ENCODE data around the gene SLC7A11. TPM values are rescaled to one million over a fixed set of nuclear protein-coding genes. Genes with fewer than 3 reads are reported as not detected.

The SLC7A11 gene
- polyA plus RNA-seq, 1 donor, result 0.96 TPM

DNA sequence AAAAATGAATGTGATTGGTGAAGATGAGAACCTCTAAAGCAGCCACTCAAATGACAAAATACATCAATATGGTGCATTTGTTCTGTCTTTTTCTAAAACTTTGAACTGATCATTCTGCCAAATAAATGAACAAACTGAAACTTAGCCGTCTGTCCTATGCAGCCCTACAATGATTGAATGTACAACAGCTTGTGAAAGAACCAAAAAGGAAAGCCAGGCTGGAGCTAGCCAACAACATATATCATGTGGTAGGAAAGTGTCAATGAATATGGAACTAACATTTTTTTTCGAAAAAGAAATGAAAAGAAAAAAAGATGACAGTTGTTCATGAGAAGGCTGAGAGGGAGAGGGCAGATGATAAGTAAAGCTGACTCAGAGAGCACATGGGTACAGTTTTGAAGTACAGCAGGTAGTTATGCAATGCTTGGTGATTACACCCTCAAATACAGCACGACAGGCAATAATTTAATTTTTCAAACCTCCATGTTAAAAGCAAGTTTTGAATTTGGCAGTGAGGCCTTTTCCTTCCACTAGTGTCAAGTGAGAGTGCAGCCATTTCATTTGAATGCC, 21.2 kb upstream of the SLC7A11 start:
- Histone ChIP-seq H3K27ac (ENCODE audit: low read length) (peak overlapping the region; percentile 49), H3K4me3 (ENCODE audit: low read length) (no peak overlapping the region), H3K27me3 (ENCODE audit: control insufficient read depth, insufficient read depth, low read length) (no peaks in the 10 kb centered on the region), H3K9me3 (ENCODE audit: control insufficient read depth, low read depth, low read length) (no peaks in the 10 kb centered on the region), H3K4me1 (ENCODE audit: control insufficient read depth, insufficient read depth, low read length) (peaks cover 6% of the 10 kb centered on the region), H3K36me3 (ENCODE audit: control insufficient read depth, insufficient read depth, low read length) (no peaks in the 10 kb centered on the region)
- 17% methylated on average over 2 of the region's 3 CpGs for WGBS (ENCODE audit: insufficient coverage, low lambda C conversion rate)
- peak; percentile 24 to 69 for DNase-seq

DNA sequence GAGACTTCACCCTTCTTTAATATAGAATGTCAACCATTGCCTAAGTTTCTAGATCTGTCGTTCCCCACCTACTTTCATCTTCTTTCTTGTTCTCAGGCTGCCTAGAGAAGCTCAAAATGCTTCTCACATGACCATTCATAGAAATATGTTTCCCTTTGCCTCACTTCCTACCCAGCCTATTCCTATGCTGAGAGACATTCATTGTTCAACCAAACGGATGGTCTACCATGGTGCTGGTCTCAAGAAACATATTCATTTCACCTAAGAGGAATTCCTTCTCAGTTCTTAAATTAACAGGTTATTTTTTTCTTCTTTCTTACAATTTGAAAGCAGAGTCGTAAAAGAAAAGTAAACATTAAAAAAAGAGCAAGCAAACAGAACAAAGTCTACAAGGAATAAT, 20.3 kb upstream of the SLC7A11 start:
- Histone ChIP-seq H3K27ac (ENCODE audit: low read length) (peak overlapping the region; percentile 49), H3K4me1 (ENCODE audit: control insufficient read depth, insufficient read depth, low read length) (peaks cover 6% of the 10 kb centered on the region), H3K36me3 (ENCODE audit: control insufficient read depth, insufficient read depth, low read length) (no peaks in the 10 kb centered on the region), H3K27me3 (ENCODE audit: control insufficient read depth, insufficient read depth, low read length) (no peaks in the 10 kb centered on the region), H3K4me3 (ENCODE audit: low read length) (no peak overlapping the region), H3K9me3 (ENCODE audit: control insufficient read depth, low read depth, low read length) (no peaks in the 10 kb centered on the region)
- peak in 1 of 2 donors; percentile 72 for DNase-seq
- 16% methylated on average over 3 of the region's 3 CpGs for WGBS (ENCODE audit: insufficient coverage, low lambda C conversion rate)

DNA sequence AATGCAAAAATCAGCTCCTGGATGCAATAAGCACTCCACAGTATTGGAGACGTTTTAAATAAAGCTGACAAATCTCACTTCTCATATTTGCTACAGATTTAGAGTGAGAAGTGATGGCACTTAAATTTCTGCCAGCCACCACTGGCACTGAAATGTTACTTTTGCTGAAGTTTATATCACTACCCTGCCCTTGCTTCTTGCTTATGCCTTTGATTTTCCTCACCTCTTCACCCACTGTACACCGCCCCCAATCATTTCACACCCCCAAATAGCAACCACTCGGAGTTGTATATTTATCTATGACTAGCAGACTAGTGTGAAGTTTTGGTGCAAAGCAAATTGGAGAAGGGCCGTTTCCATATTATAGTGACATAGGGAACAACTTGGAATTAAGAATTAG, 19.9 kb upstream of the SLC7A11 start:
- peaks cover 6% of the 10 kb centered on the region for H3K4me1 ChIP-seq (ENCODE audit: control insufficient read depth, insufficient read depth, low read length)
- no peaks in the 10 kb centered on the region for H3K36me3 ChIP-seq (ENCODE audit: control insufficient read depth, insufficient read depth, low read length)
- no peaks in the 10 kb centered on the region for H3K27me3 ChIP-seq (ENCODE audit: control insufficient read depth, insufficient read depth, low read length)
- DNase-seq, result no peak
- no peaks in the 10 kb centered on the region for H3K9me3 ChIP-seq (ENCODE audit: control insufficient read depth, low read depth, low read length)
- no peak overlapping the region for H3K4me3 ChIP-seq (ENCODE audit: low read length)
- no CpG with 5 or more reads among the region's 4 CpGs for WGBS (ENCODE audit: insufficient coverage, low lambda C conversion rate)
- H3K27ac ChIP-seq (ENCODE audit: low read length), result peak overlapping the region; percentile 49

DNA sequence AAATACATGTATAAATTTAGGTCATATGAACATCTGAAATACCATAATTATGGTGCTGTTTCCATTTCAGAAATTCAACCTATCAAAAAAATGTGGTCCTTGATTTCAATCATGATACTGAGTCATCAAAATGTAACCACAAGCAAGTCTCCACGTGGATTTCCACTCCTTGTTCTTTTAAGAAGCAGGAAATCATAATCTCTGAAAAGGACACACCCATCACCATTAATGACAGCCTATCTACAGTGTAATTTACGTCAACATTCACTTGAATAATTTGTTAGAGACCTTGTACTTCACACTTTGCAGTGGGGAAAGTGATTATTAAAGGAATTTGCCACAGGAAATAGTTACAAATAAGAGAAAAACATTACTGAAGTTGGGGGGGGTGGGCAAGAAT, 17.7 kb upstream of the SLC7A11 start:
- peak; percentile 64 to 90 for DNase-seq
- peaks cover 6% of the 10 kb centered on the region for H3K4me1 ChIP-seq (ENCODE audit: control insufficient read depth, insufficient read depth, low read length)
- WGBS (ENCODE audit: insufficient coverage, low lambda C conversion rate), result no CpG with 5 or more reads among the region's 2 CpGs
- no peak overlapping the region for H3K27ac ChIP-seq (ENCODE audit: low read length)
- H3K4me3 ChIP-seq (ENCODE audit: low read length), result no peak overlapping the region
- H3K36me3 ChIP-seq (ENCODE audit: control insufficient read depth, insufficient read depth, low read length), result no peaks in the 10 kb centered on the region
- H3K27me3 ChIP-seq (ENCODE audit: control insufficient read depth, insufficient read depth, low read length), result no peaks in the 10 kb centered on the region
- peaks cover 3% of the 10 kb centered on the region for H3K9me3 ChIP-seq (ENCODE audit: control insufficient read depth, low read depth, low read length)

DNA sequence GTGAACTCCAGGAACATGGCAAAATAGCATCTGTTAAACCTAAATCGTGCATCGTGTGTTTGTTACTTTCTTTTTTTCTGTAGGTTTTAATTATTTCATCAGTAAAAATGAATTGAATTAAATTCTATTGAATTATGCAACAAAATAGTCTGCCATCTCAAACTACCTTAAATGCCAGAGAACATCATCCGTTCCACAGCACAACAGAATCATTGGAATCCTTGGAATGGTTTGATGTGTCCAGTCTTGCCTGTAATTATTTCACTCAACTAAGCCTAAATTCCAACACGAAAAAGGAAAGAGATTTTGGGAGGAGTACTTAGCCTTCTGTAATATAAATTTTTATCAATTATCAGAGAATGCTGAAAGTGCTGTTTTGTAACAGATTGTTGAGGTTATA, 17.1 kb upstream of the SLC7A11 start:
- Histone ChIP-seq H3K27ac (ENCODE audit: low read length) (no peak overlapping the region), H3K4me1 (ENCODE audit: control insufficient read depth, insufficient read depth, low read length) (peaks cover 6% of the 10 kb centered on the region), H3K27me3 (ENCODE audit: control insufficient read depth, insufficient read depth, low read length) (no peaks in the 10 kb centered on the region), H3K36me3 (ENCODE audit: control insufficient read depth, insufficient read depth, low read length) (no peaks in the 10 kb centered on the region), H3K9me3 (ENCODE audit: control insufficient read depth, low read depth, low read length) (peaks cover 3% of the 10 kb centered on the region), H3K4me3 (ENCODE audit: low read length) (no peak overlapping the region)
- DNase-seq, result no peak
- WGBS (ENCODE audit: insufficient coverage, low lambda C conversion rate), result 93% methylated on average over 3 of the region's 4 CpGs

DNA sequence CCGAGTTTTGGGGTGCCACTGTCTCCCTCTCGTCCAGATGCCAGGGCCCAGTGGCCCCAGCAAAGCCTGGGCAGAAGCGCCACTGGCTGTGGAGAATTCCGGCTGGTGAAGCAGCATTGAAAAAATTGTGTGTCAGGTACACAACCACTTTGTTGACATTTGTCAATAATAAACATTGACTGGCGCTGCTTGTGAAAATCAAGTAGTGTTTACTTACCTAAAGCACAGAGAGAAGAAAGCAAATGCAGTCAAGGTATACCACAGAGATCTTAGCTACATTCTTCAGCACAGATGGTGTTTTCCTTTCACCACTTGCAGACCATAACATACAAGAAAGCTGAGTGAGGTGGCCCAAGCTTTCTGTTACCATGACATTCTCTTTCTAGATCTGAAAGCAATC, 14.5 kb upstream of the SLC7A11 start:
- no peaks in the 10 kb centered on the region for H3K27me3 ChIP-seq (ENCODE audit: control insufficient read depth, insufficient read depth, low read length)
- peaks cover 3% of the 10 kb centered on the region for H3K9me3 ChIP-seq (ENCODE audit: control insufficient read depth, low read depth, low read length)
- no peak overlapping the region for H3K27ac ChIP-seq (ENCODE audit: low read length)
- DNase-seq, result no peak
- no peak overlapping the region for H3K4me3 ChIP-seq (ENCODE audit: low read length)
- no peaks in the 10 kb centered on the region for H3K4me1 ChIP-seq (ENCODE audit: control insufficient read depth, insufficient read depth, low read length)
- WGBS (ENCODE audit: insufficient coverage, low lambda C conversion rate), result no CpG with 5 or more reads among the region's 5 CpGs
- no peaks in the 10 kb centered on the region for H3K36me3 ChIP-seq (ENCODE audit: control insufficient read depth, insufficient read depth, low read length)

DNA sequence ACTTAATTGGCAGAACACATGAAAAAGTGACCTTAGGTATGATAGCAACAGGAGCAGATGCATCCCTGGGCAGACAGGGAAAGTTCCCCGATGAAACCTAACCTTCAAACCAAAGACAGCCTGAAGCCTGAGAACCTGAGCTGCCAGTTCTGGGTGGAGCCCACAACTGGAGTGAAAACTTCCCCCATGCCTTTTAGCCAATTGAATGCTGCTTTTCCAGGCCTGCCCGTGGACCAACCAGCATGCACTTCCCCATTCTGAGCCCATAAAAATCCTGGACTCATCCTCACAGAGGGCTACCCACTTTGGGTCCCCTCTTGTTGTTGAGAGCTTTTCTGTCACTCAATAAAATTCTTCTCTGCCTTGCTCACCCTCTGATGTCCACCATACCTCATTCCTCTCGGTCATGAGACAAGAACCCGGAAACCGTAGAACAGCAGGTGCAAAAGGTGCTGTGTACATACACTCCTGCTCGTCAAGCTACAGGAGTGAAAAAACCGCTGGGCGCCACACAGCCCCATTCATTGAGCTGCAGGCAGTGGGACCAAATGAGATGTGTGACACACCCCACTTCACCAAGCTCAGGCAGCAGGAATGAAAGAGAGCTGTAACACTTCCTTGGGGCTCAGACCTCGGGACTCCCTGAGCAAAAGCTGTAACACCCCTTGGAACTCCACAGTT, 13.9 kb upstream of the SLC7A11 start:
- WGBS (ENCODE audit: insufficient coverage, low lambda C conversion rate), result no CpG with 5 or more reads among the region's 9 CpGs
- H3K9me3 ChIP-seq (ENCODE audit: control insufficient read depth, low read depth, low read length), result peaks cover 3% of the 10 kb centered on the region
- H3K36me3 ChIP-seq (ENCODE audit: control insufficient read depth, insufficient read depth, low read length), result no peaks in the 10 kb centered on the region
- H3K27me3 ChIP-seq (ENCODE audit: control insufficient read depth, insufficient read depth, low read length), result no peaks in the 10 kb centered on the region
- DNase-seq, result no peak
- H3K4me1 ChIP-seq (ENCODE audit: control insufficient read depth, insufficient read depth, low read length), result no peaks in the 10 kb centered on the region
- no peak overlapping the region for H3K4me3 ChIP-seq (ENCODE audit: low read length)
- no peak overlapping the region for H3K27ac ChIP-seq (ENCODE audit: low read length)

DNA sequence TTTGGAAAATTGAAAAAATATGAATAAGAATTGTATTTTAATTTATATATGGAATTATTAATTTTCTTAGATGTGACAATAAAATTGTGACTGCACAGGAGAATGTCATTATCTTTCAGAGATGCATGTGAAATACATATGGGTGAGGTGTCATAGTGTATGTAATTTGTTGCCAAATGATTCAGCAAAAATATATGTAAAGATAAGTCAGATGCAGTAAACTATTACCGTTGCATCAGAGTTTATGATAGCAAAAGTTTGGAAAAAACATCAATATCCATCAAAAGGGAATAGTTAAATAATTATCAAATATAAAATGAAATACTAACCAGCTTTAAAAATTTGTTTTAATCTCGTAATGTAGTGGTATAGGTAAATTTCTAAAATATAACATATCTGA, 10.4 kb upstream of the SLC7A11 start:
- H3K4me3 ChIP-seq (ENCODE audit: low read length), result no peak overlapping the region
- H3K9me3 ChIP-seq (ENCODE audit: control insufficient read depth, low read depth, low read length), result peaks cover 3% of the 10 kb centered on the region
- no peaks in the 10 kb centered on the region for H3K36me3 ChIP-seq (ENCODE audit: control insufficient read depth, insufficient read depth, low read length)
- H3K27ac ChIP-seq (ENCODE audit: low read length), result no peak overlapping the region
- no peak for DNase-seq
- H3K27me3 ChIP-seq (ENCODE audit: control insufficient read depth, insufficient read depth, low read length), result no peaks in the 10 kb centered on the region
- WGBS (ENCODE audit: insufficient coverage, low lambda C conversion rate), result 93% methylated on average over 1 of the region's 2 CpGs
- no peaks in the 10 kb centered on the region for H3K4me1 ChIP-seq (ENCODE audit: control insufficient read depth, insufficient read depth, low read length)

DNA sequence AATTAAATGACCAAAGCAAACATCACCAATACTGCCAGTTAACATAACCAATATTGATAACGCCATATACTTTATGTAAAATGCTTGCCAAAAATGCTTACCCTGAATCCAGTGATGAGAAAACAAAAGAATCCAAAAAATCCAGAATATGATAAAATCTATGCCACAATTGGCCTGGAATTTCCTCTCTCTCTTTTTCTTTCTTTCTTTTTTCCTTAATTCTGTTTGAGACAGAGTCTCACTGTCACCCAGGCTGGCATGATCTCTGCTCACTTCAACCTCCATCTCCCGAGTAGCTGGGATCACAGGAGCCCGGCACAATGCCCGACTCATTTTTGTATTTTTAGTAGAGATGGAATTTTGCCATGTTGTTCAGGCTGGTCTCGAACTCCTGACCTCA, 9.8 kb upstream of the SLC7A11 start:
- Histone ChIP-seq H3K27ac (ENCODE audit: low read length) (no peak overlapping the region), H3K36me3 (ENCODE audit: control insufficient read depth, insufficient read depth, low read length) (no peaks in the 10 kb centered on the region), H3K4me1 (ENCODE audit: control insufficient read depth, insufficient read depth, low read length) (no peaks in the 10 kb centered on the region), H3K9me3 (ENCODE audit: control insufficient read depth, low read depth, low read length) (peaks cover 3% of the 10 kb centered on the region), H3K4me3 (ENCODE audit: low read length) (no peak overlapping the region), H3K27me3 (ENCODE audit: control insufficient read depth, insufficient read depth, low read length) (no peaks in the 10 kb centered on the region)
- WGBS (ENCODE audit: insufficient coverage, low lambda C conversion rate), result 100% methylated on average over 1 of the region's 5 CpGs
- DNase-seq, result no peak

DNA sequence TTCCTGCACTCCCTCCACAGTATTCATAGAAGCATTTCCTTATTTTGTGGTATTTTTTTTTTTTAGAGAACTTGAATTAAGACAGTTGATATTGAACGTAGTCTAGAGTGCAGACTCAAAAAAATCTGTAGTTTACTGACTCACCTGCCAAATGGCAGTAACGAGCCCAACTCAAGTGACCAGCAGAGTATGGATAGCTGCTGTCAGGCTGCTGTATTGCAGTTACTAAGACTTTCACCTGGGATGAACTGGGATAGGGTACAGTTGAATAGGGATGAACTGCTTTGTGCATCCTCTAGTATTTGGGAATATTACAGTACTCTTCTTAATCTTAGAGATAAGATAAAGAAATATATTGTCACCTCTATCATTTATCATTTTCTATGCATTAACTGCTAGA, 7.0 kb upstream of the SLC7A11 start:
- no peak overlapping the region for H3K27ac ChIP-seq (ENCODE audit: low read length)
- no peak overlapping the region for H3K4me3 ChIP-seq (ENCODE audit: low read length)
- no peaks in the 10 kb centered on the region for H3K9me3 ChIP-seq (ENCODE audit: control insufficient read depth, low read depth, low read length)
- no CpG with 5 or more reads among the region's 2 CpGs for WGBS (ENCODE audit: insufficient coverage, low lambda C conversion rate)
- no peak for DNase-seq
- H3K27me3 ChIP-seq (ENCODE audit: control insufficient read depth, insufficient read depth, low read length), result no peaks in the 10 kb centered on the region
- H3K4me1 ChIP-seq (ENCODE audit: control insufficient read depth, insufficient read depth, low read length), result no peaks in the 10 kb centered on the region
- no peaks in the 10 kb centered on the region for H3K36me3 ChIP-seq (ENCODE audit: control insufficient read depth, insufficient read depth, low read length)

DNA sequence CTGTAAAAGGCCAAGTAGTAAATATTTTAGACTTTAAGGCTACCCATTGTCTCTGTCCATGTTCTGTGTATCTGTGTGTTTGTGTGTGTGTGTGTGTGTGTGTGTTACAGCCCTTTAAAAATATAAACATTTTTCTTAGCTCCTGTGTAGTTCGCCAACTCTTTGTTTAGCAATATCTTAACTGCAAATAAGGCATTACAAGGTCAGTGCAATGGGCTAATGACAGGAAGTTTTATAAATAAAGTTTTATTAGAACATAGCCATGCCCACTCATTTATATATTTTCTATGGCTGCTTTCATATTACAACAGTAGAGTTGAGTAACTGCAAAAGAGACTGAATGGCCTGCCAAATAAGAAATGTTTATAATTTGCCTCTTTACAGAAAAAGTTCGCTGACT, 5.9 kb upstream of the SLC7A11 start:
- Histone ChIP-seq H3K4me3 (ENCODE audit: low read length) (no peak overlapping the region), H3K27ac (ENCODE audit: low read length) (no peak overlapping the region), H3K4me1 (ENCODE audit: control insufficient read depth, insufficient read depth, low read length) (no peaks in the 10 kb centered on the region), H3K9me3 (ENCODE audit: control insufficient read depth, low read depth, low read length) (no peaks in the 10 kb centered on the region), H3K27me3 (ENCODE audit: control insufficient read depth, insufficient read depth, low read length) (no peaks in the 10 kb centered on the region), H3K36me3 (ENCODE audit: control insufficient read depth, insufficient read depth, low read length) (no peaks in the 10 kb centered on the region)
- no peak for DNase-seq
- no CpG with 5 or more reads among the region's 2 CpGs for WGBS (ENCODE audit: insufficient coverage, low lambda C conversion rate)

All from large intestine (tissue), 3 donors.